K562 (cell line): Measurements from ENCODE around the gene MYO18B. TPM values are rescaled to one million over a fixed set of nuclear protein-coding genes. Genes with fewer than 3 reads are reported as not detected.

Source experiments
- ARID1B ChIP-seq: fragments of 450-650 bp; IDR thresholded peaks from 2 replicates; pipeline ENCODE4 v1.6.1; 2016; ENCODE audit warnings: antibody characterized with exemption, mild to moderate bottlenecking, inconsistent platforms
- CBFA2T2 ChIP-seq: fragments of 450-650 bp; conservative IDR thresholded peaks from 2 replicates; pipeline ENCODE4 v1.6.1; 2017; ENCODE audit warnings: mild to moderate bottlenecking
- CBFA2T3 ChIP-seq: fragments of 450-650 bp; IDR thresholded peaks from 2 replicates; pipeline ENCODE4 v1.6.1; 2017
- CBX1 ChIP-seq: sonication (generic); IDR thresholded peaks from 2 replicates; pipeline ENCODE4 v1.6.1; 2016; ENCODE audit warnings: antibody characterized with exemption, low read depth, mild to moderate bottlenecking
- DLX4 ChIP-seq: fragments of 250-450 bp; sonication (Bioruptor Pico); IDR thresholded peaks from 2 replicates; pipeline ENCODE4 v1.6.1; 2021; ENCODE audit warnings: mild to moderate bottlenecking
- EHMT2 ChIP-seq: fragments of 450-650 bp; IDR thresholded peaks from 2 replicates; pipeline ENCODE4 v1.6.1; 2018; ENCODE audit warnings: antibody characterized with exemption
- FUS ChIP-seq: fragments of 200-400 bp; formaldehyde crosslinking; optimal IDR thresholded peaks from 2 replicates; pipeline ENCODE3; 2017; ENCODE audit warnings: low read depth, low read length
- HDAC1 ChIP-seq, 2 experiments: fragments of 450-650 bp; IDR thresholded peaks; 2 replicates each; pipeline ENCODE4 v1.6.1; 2016 to 2017; ENCODE audit warnings: inconsistent platforms in 1 of 2, mild to moderate bottlenecking in 1 of 2, moderate library complexity in 1 of 2
- ILK ChIP-seq: fragments of 450-650 bp; IDR thresholded peaks from 2 replicates; pipeline ENCODE4 v1.6.1; 2016; ENCODE audit warnings: missing genetic modification characterization, low read depth, mild to moderate bottlenecking, missing compliant biosample characterization, moderate library complexity, borderline replicate concordance
- KDM1A ChIP-seq, 2 experiments: fragments of 450-650 bp; IDR thresholded peaks; 2 replicates each; pipeline ENCODE4 v1.6.1; 2016; ENCODE audit warnings: mild to moderate bottlenecking in 2 of 2
- LCOR ChIP-seq: sonication (generic); formaldehyde crosslinking; IDR thresholded peaks from 2 replicates; pipeline ENCODE4 v1.8.0; 2022; ENCODE audit warnings: mild to moderate bottlenecking, missing genetic modification reagents
- LEF1 ChIP-seq: fragments of 450-650 bp; IDR thresholded peaks from 2 replicates; pipeline ENCODE4 v1.6.1; 2016; ENCODE audit warnings: mild to moderate bottlenecking
- MXD1 ChIP-seq: fragments of 250-450 bp; sonication (Bioruptor Pico); IDR thresholded peaks from 2 replicates; pipeline ENCODE4 v1.8.0; 2021; ENCODE audit warnings: borderline replicate concordance, mild to moderate bottlenecking, moderate library complexity; ENCODE audit not compliant: poor library complexity, severe bottlenecking
- RCOR1 ChIP-seq, 2 experiments: IDR thresholded peaks; 2 replicates each; pipeline ENCODE4 v1.6.1; 2012; ENCODE audit warnings: low read depth in 2 of 2, low read length in 2 of 2, borderline replicate concordance in 1 of 2, improper control_type of control experiment in 1 of 2
- RERE ChIP-seq: sonication (generic); formaldehyde crosslinking; IDR thresholded peaks from 2 replicates; pipeline ENCODE4 v1.8.0; 2023; ENCODE audit warnings: missing genetic modification reagents, mild to moderate bottlenecking, borderline replicate concordance
- SAFB ChIP-seq: fragments of 200-400 bp; formaldehyde crosslinking; IDR thresholded peaks from 2 replicates; pipeline ENCODE4 v1.6.1; 2017; ENCODE audit warnings: low read depth, low read length, borderline replicate concordance
- SIX5 ChIP-seq, 2 experiments: IDR thresholded peaks; 2 replicates each; pipeline ENCODE4 v1.6.1; 2011; ENCODE audit warnings: low read length in 2 of 2, borderline replicate concordance in 1 of 2, low read depth in 1 of 2, mild to moderate bottlenecking in 1 of 2, moderate library complexity in 1 of 2; ENCODE audit not compliant: insufficient read depth in 1 of 2
- USF2 ChIP-seq: sonication (generic); formaldehyde crosslinking; IDR thresholded peaks from 2 replicates; pipeline ENCODE4 v1.5.0; 2020; ENCODE audit warnings: missing genetic modification reagents
- XRCC4 ChIP-seq: IDR thresholded peaks from one replicate; pipeline ENCODE4 v1.6.1; 2011; ENCODE audit not compliant: insufficient read depth, insufficient read length; ENCODE audit errors: extremely low read depth
- ZNF57 ChIP-seq: fragments of 450-650 bp; formaldehyde crosslinking; IDR thresholded peaks from 2 replicates; pipeline ENCODE4 v1.4.0; 2020; ENCODE audit warnings: mild to moderate bottlenecking, moderate library complexity
- ZNF655 ChIP-seq: fragments of 250-450 bp; sonication (Bioruptor Pico); IDR thresholded peaks from 2 replicates; pipeline ENCODE4 v1.5.0; 2021
- ZNF75A ChIP-seq: fragments of 450-650 bp; formaldehyde crosslinking; IDR thresholded peaks from 2 replicates; pipeline ENCODE4 v1.4.0; 2020; ENCODE audit warnings: mild to moderate bottlenecking
- polyA plus RNA-seq, 8 experiments: library from polyadenylated mRNA; depleted of rRNA in 4 of 8; stranded (reverse) in 5 of 8; unstranded in 3 of 8; fragments of >200 nt; fragmentation: Nextera tagmentation in 2 of 8; fragmentation: Illumina TruSeq in 1 of 8; extraction: Ambion mirVana in 2 of 8; extraction: Trizol in 1 of 8; gene quantifications; 2 replicates each; pipeline versions ENCODE4 v1.2.1 to v1.2.3, GENCODE V29; 2011 to 2014; ENCODE audit warnings: inconsistent platforms in 1 of 8, missing spikeins in 1 of 8
- total RNA-seq, 7 experiments: library from RNA; depleted of rRNA in 6 of 7; stranded (reverse); fragments of >200 nt in 6 of 7; fragmentation: Illumina TruSeq in 2 of 7; extraction: Trizol in 2 of 7; gene quantifications; 2 replicates each; pipeline versions ENCODE4 v1.2.1 to v1.2.3, GENCODE V29; 2011 to 2021; ENCODE audit warnings: low replicate concordance in 1 of 7

Gene MYO18B
- total and polyA plus RNA-seq, 9 of the 15 experiments (the other 6 are each of a cell fraction or from before 2014, with no cell fraction given): 0.06 to 7.0 (median 4.3) TPM

GRCh38 chr22:25751174-25751581, 9.2 kb downstream of the MYO18B start (continued):
- TF ChIP-seq HDAC1 (IDR thresholded peaks at IDR 0.05) (peak in 1 of 2 experiments; percentile 56; a peak in 1 of 4 replicates), EHMT2 (no peak), RCOR1 (IDR thresholded peaks at IDR 0.05; ENCODE audit: borderline replicate concordance in 1 of 2, low read depth in 2 of 2, low read length in 2 of 2) (peak in 1 of 2 experiments; percentile 40; a peak in 1 of 4 replicates), CBFA2T3 (peak; percentile 66), CBX1 (no peak), ZNF57 (CRISPR knock-in tag) (no peak), USF2 (CRISPR knock-in tag) (no peak), CBFA2T2 (peak; percentile 51; the same call in 1 of the 2 replicates), SAFB (no peak), DLX4 (CRISPR knock-in tag) (no peak), ILK (tag) (no peak), KDM1A (IDR thresholded peaks at IDR 0.05) (peak; percentile 95 to 96), FUS (no peak), ZNF655 (CRISPR knock-in tag) (no peak), ARID1B (peak; percentile 28; the same call in 1 of the 2 replicates), LCOR (no peak), ZNF75A (no peak), SIX5 (IDR thresholded peaks at IDR 0.05; ENCODE audit: borderline replicate concordance in 1 of 2, insufficient read depth in 1 of 2, low read depth in 1 of 2, low read length in 2 of 2) (no peak), MXD1 (CRISPR knock-in tag) (no peak), RERE (CRISPR knock-in tag) (no peak), LEF1 (no peak), XRCC4 (no peak)
